Measurements from ENCODE around the gene RNF114. TPM values are rescaled to one million over a fixed set of nuclear protein-coding genes. Genes with fewer than 3 reads are reported as not detected.

RNF114 gene, protein sequence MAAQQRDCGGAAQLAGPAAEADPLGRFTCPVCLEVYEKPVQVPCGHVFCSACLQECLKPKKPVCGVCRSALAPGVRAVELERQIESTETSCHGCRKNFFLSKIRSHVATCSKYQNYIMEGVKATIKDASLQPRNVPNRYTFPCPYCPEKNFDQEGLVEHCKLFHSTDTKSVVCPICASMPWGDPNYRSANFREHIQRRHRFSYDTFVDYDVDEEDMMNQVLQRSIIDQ
- total RNA-seq, result 61.7 TPM

DNA sequence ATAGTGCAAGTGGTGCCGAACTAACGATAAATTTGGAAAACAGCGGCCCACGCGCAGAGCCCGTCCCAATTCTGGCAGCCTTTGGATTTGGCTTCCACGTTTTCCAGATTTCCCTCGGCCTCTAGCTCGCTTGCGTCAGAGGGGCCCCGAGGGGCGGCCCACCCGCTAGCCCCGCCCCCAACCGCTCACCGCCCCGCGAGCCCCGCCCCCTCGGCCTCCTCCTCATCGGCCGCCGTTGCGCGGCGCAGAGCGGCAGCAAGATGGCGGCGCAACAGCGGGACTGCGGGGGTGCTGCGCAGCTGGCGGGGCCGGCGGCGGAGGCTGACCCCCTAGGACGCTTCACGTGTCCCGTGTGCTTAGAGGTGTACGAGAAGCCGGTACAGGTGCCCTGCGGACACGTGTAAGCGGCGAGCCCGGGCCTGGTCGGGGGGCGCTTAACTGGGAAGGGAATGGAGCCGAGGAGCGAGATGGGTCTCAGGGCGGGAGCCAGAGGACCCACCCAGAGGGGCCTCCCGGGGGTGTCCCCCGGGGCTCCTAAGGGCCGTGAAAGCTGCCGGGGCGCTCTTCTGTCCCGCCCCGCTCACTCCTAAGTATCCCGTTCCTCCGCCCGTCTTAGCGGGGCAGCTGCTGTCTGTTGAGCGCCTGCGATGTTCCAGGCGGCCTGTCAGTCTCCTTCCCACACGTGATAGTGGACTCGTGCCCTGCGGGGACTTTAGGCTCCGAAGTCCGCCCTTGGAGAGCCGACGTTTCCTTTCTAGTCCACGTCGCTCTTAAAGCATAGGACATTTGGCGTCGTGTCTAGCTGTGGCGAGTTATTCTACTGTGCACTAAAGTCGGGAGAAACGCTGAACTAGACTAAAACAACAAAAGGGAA lies at the start of gene RNF114:
RNF114 (plus strand) TSS at position 245 of the 874 bp plus-strand sequence; CDS start at position 261, 16 bp downstream.

DNA sequence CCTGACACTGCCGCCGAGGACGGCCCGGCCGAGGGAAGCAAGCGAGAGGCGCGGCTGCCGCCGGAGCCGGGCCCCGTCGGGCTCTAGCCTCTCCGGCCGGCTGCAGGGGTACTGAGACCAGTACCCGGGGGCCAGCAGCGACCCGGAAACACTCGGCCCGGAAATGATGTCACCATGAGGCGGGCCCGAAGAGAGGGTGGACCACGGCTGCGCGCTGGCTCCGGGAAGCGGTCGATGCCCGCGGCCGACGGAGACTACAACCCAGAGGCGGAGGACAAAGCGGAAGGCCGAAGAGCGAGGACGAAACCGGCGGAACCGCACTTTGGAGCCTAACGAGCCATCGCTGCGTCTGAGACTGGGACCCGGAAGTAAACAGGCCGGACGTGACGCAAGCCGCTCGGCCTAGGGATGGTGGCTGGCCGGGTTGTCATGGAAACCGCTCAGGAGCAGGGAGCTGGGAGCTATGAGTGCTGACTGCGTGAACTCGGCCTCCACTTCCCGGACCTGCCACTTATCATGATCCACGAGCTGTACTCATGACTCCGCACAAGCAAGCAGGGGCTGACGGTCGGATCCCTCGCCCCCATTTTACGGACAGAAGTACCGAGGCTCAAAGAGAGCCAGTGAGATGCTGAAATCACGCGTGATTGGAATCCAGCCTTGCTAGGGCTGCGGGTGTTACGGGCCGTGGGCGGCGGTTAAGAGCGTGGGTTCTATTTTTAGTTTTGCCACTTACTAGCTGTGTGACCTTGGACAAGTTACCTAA lies 20.6 kb upstream of the RNF114 start, which contains the start of gene SPATA2:
SPATA2 (minus strand) TSS at position 150 of the 766 bp plus-strand sequence. CDS start 7,039 bp downstream, outside the sequence.

DNA sequence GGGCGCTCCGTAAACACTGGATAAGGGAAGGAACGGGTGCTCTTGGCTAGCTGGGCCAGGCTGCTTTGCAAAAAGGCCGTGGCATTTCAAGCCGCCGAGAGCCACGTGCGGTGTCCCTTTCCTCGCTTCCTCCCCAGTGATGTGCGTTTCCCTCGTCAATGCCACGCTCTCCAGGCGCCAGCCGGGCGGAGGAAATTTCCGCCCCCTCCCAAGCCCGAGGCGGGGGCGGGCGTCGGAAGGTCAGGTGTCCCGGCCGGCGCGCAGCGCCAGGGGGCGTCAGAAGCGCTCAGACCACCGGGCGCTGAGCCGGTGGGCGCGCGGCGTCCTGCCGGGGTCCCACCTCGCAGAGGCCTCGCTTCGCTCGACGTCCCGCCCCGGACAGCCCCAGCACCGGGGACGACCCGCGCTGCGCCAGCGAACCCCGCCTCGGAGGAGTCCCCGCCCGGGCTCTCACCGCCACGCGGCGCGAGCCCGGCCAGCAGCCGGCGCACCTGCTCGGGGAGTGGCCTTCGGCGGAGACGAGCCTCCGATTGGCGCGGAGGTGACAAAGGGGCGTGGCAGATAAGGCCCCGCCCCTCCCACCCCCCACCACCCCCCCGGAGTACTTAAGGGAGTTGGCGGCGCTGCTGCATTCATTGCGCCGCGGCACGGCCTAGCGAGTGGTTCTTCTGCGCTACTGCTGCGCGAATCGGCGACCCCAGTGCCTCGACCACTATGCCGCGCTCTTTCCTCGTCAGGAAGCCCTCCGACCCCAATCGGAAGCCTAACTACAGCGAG lies 46.3 kb downstream of the RNF114 start, which contains the start of gene SNAI1:
SNAI1 (plus strand) TSS at position 635 of the 777 bp plus-strand sequence; CDS start at position 715, 80 bp downstream.

Small RNA genes within 50 kb of the gene (small RNA-seq; reads per million reads assigned to genes)
- gene RF00017 (ENCODE audit: low replicate concordance) (not detected), gene RF00019 (ENCODE audit: low replicate concordance) (not detected), gene RNU6-147P (ENCODE audit: low replicate concordance) (not detected)

Other genes with a start within 250 kb of the RNF114 start
- 30.2 TPM for gene B4GALT5, start 222.5 kb upstream of the RNF114 start, total RNA-seq
- 25.6 TPM for gene SLC9A8, start 123.6 kb upstream of the RNF114 start, total RNA-seq
- 4.7 TPM for gene SPATA2, start 20.9 kb upstream of the RNF114 start, total RNA-seq
- gene SNAI1, start 46.6 kb downstream of the RNF114 start, total RNA-seq, result 7.2 TPM
- gene UBE2V1, start 176.8 kb downstream of the RNF114 start, total RNA-seq, result 58.7 TPM
- gene PEDS1, start 217.3 kb downstream of the RNF114 start, total RNA-seq, result 15.2 TPM